ENCODE measurements around the gene CCDC47.

- TF ChIP-seq CTCF (IDR thresholded peaks at IDR 0.05; ENCODE audit: low read depth, low read length, missing input control) (no peak), HNF4A (conservative IDR thresholded peaks at IDR 0.05) (no peak), TAF1 (conservative IDR thresholded peaks at IDR 0.05) (no peak), YY1 (IDR thresholded peaks at IDR 0.05) (no peak), EGR1 (IDR thresholded peaks at IDR 0.05; ENCODE audit: low read depth in 2 of 2) (no peak), REST (IDR thresholded peaks at IDR 0.05) (no peak), GABPA (IDR thresholded peaks at IDR 0.05 in 1 of 2, conservative IDR thresholded peaks at IDR 0.05 in 1 of 2) (no peak), RXRA (IDR thresholded peaks at IDR 0.05) (no peak), NR2F2 (IDR thresholded peaks at IDR 0.05) (no peak)
Measured at GRCh38 chr17:63819585-63820537, 46.5 kb upstream of the CCDC47 start.

All from liver (tissue), 3 donors.